Hindlimb muscle (tissue), 1 donor: Measurements from ENCODE around the gene CAPZA1. TPM values are rescaled to one million over a fixed set of nuclear protein-coding genes. Genes with fewer than 3 reads are reported as not detected.

Experiments
- DNase-seq: peaks from one replicate; pipeline ENCODE4 v3.0.0-alpha.2; 2013
- polyA plus RNA-seq: library from polyadenylated mRNA; unstranded; fragments of 120-200 nt; gene quantifications from one replicate; pipeline ENCODE4 v1.2.1, GENCODE V29; 2013; ENCODE audit not compliant: insufficient read length

Gene CAPZA1
- polyA plus RNA-seq, 1 donor = 67.6 TPM

GRCh38 chr1:112702067-112702395 is 82.4 kb downstream of the CAPZA1 start:
- DNase-seq = no peak

GRCh38 chr1:112702420-112703261 is 83.0 kb downstream of the CAPZA1 start:
- DNase-seq = no peak

- DNase-seq = no peak
Observed at GRCh38 chr1:112703706-112704105, 84.1 kb downstream of the CAPZA1 start.

- DNase-seq = no peak
Observed at GRCh38 chr1:112704391-112704933, 84.8 kb downstream of the CAPZA1 start.

- DNase-seq = peak; percentile 94
Observed at GRCh38 chr1:112704934-112705627, 85.4 kb downstream of the CAPZA1 start.

GRCh38 chr1:112706505-112707220 is 87.0 kb downstream of the CAPZA1 start, which contains the start of gene RHOC:
Gene RHOC, minus strand, starts transcription at chr1:112707127. Its CDS starts 3,328 bp downstream, at chr1:112703799.
- DNase-seq = peak; percentile 82

GRCh38 chr1:112707221-112708001 is 87.8 kb downstream of the CAPZA1 start:
- DNase-seq = peak; percentile 87

GRCh38 chr1:112708002-112708448 is 88.4 kb downstream of the CAPZA1 start:
- DNase-seq = no peak

- DNase-seq = no peak
Observed at GRCh38 chr1:112708489-112708888, 88.9 kb downstream of the CAPZA1 start.

- DNase-seq = no peak
Observed at GRCh38 chr1:112710159-112710558, 90.5 kb downstream of the CAPZA1 start.

GRCh38 chr1:112710586-112710985 is 91.0 kb downstream of the CAPZA1 start:
- DNase-seq = no peak

- DNase-seq = no peak
Observed at GRCh38 chr1:112711041-112711440, 91.4 kb downstream of the CAPZA1 start.

- DNase-seq = no peak
Observed at GRCh38 chr1:112711670-112712069, 92.0 kb downstream of the CAPZA1 start.

GRCh38 chr1:112712191-112712590 is 92.6 kb downstream of the CAPZA1 start:
- DNase-seq = no peak

GRCh38 chr1:112712701-112713128 is 93.1 kb downstream of the CAPZA1 start:
- no peak for DNase-seq

GRCh38 chr1:112713466-112714312 is 94.1 kb downstream of the CAPZA1 start:
- no peak for DNase-seq

GRCh38 chr1:112714313-112715263 is 95.0 kb downstream of the CAPZA1 start:
- peak; percentile 43 for DNase-seq

- DNase-seq = peak; percentile 85
Observed at GRCh38 chr1:112715264-112716053, 95.8 kb downstream of the CAPZA1 start, which contains the start of gene PPM1J. Gene PPM1J, minus strand, starts transcription at chr1:112715332. Its CDS starts 31 bp downstream, at chr1:112715301.
